Fibroblast of mammary gland (primary cell): ENCODE results near the gene LRRK1.

Experiments
- DNase-seq: peaks from one replicate; pipeline ENCODE4 v3.0.0-alpha.2; 2010; ENCODE audit warnings: low read depth
- H3K4me3 ChIP-seq: 2 replicates; pipeline ENCODE4 v1.5.1; 2011; ENCODE audit warnings: low read depth, mild to moderate bottlenecking, low read length, moderate library complexity; ENCODE audit not compliant: control insufficient read depth
- CTCF ChIP-seq: conservative IDR thresholded peaks from 2 replicates; pipeline ENCODE4 v1.5.1; 2011; ENCODE audit warnings: low read depth, low read length, inconsistent platforms; ENCODE audit not compliant: control insufficient read depth, insufficient read depth

LRRK1 gene

GRCh38 chr15:101118615-101119014 lies 199.5 kb downstream of the LRRK1 start:
- no peak for TF ChIP-seq CTCF
- DNase-seq: no peak
- H3K4me3 ChIP-seq: no peak overlapping the region

GRCh38 chr15:101119181-101119580 lies 200.0 kb downstream of the LRRK1 start:
- no peak for DNase-seq
- TF ChIP-seq CTCF: no peak
- no peak overlapping the region for H3K4me3 ChIP-seq
